Keratinocyte (primary cell): Measurements from ENCODE around the gene TINCR. TPM values are rescaled to one million over a fixed set of nuclear protein-coding genes. Genes with fewer than 3 reads are reported as not detected.

ENCODE experiments used
- DNase-seq: peaks from one replicate; pipeline ENCODE4 v3.0.0-alpha.2; 2011; ENCODE audit warnings: low read depth, missing footprints, low spot score
- FAIRE-seq: peaks from 2 replicates; lab custom pipeline; 2011; peaks lifted over from hg19 to GRCh38; lab: Jason Lieb, UNC
- H2AFZ ChIP-seq: 2 replicates; pipeline ENCODE4 v1.6.0; 2012; ENCODE audit warnings: low read length, control low read depth, inconsistent platforms; ENCODE audit not compliant: control insufficient read depth
- H3K27ac ChIP-seq: 2 replicates; pipeline ENCODE4 v1.5.1; 2011; ENCODE audit warnings: low read length; ENCODE audit not compliant: control insufficient read depth, insufficient read depth
- H3K27me3 ChIP-seq: 3 replicates; pipeline ENCODE4 v1.6.0; 2011; ENCODE audit warnings: low read length; ENCODE audit not compliant: control insufficient read depth, insufficient read depth; ENCODE audit errors: extremely low read depth
- H3K36me3 ChIP-seq, 2 experiments: 2 replicates in 1 of 2; 3 replicates in 1 of 2; pipeline ENCODE4 v1.5.1; 2011; ENCODE audit warnings: low read length in 2 of 2, mild to moderate bottlenecking in 1 of 2; ENCODE audit not compliant: control insufficient read depth in 2 of 2, insufficient read depth in 2 of 2; ENCODE audit errors: extremely low read depth in 1 of 2
- H3K4me1 ChIP-seq: 3 replicates; pipeline ENCODE4 v1.5.1; 2011; ENCODE audit warnings: low read length; ENCODE audit not compliant: control insufficient read depth, insufficient read depth; ENCODE audit errors: extremely low read depth
- H3K4me2 ChIP-seq: 3 replicates; pipeline ENCODE4 v1.6.0; 2011; ENCODE audit warnings: low read depth, low read length; ENCODE audit not compliant: control insufficient read depth, insufficient read depth; ENCODE audit errors: extremely low read depth
- H3K4me3 ChIP-seq, 3 experiments: fragments of 200-600 bp in 1 of 3; sonication (generic) in 1 of 3; 2 replicates in 2 of 3; 3 replicates in 1 of 3; pipeline ENCODE4 v1.5.1; 2011 to 2016; ENCODE audit warnings: low read length in 3 of 3, mild to moderate bottlenecking in 3 of 3, control low read depth in 2 of 3, inconsistent platforms in 1 of 3, low read depth in 1 of 3, mixed read lengths in 1 of 3, mixed run types in 1 of 3, moderate library complexity in 1 of 3; ENCODE audit not compliant: control insufficient read depth in 2 of 3, insufficient read depth in 2 of 3; ENCODE audit errors: extremely low read depth in 1 of 3
- H3K79me2 ChIP-seq: 2 replicates; pipeline ENCODE4 v1.6.0; 2012; ENCODE audit warnings: low read length; ENCODE audit not compliant: control insufficient read depth, insufficient read depth
- H3K9ac ChIP-seq: 3 replicates; pipeline ENCODE4 v1.6.0; 2011; ENCODE audit warnings: low read length; ENCODE audit not compliant: control insufficient read depth, insufficient read depth; ENCODE audit errors: extremely low read depth
- H3K9me1 ChIP-seq: 3 replicates; pipeline ENCODE4 v1.6.0; 2011; ENCODE audit warnings: low read length; ENCODE audit not compliant: control insufficient read depth, insufficient read depth; ENCODE audit errors: extremely low read depth
- H3K9me3 ChIP-seq: 2 replicates; pipeline ENCODE4 v1.5.1; 2012; ENCODE audit warnings: low read depth, low read length; ENCODE audit not compliant: control insufficient read depth
- H4K20me1 ChIP-seq: 3 replicates; pipeline ENCODE4 v1.6.0; 2011; ENCODE audit warnings: low read length; ENCODE audit not compliant: control insufficient read depth, insufficient read depth; ENCODE audit errors: extremely low read depth
- EZH2 ChIP-seq: IDR thresholded peaks from one replicate; pipeline ENCODE4 v1.6.1; 2012; ENCODE audit warnings: inconsistent platforms, mild to moderate bottlenecking, low read length, moderate library complexity
- dilution Hi-C: fragments of 300-500 bp; cut with MboI; formaldehyde crosslinking; loops from one replicate; pipeline ENCODE4 v1.7.0; 2020; ENCODE audit warnings: low sequenced_read_pairs; ENCODE audit not compliant: extremely low pct_ligation_motif_present
- polyA plus RNA-seq, 5 experiments: library from polyadenylated mRNA; depleted of rRNA in 3 of 5; stranded (reverse) in 3 of 5; stranded (forward) in 1 of 5; unstranded in 1 of 5; fragments of >200 nt; gene quantifications; 1 replicate in 1 of 5; 2 replicates in 3 of 5; 3 replicates in 1 of 5; pipeline versions ENCODE4 v1.2.1 to v1.2.3, GENCODE V29; 2011 to 2012; ENCODE audit warnings: missing spikeins in 2 of 5, low read depth in 1 of 5, low replicate concordance in 1 of 5
- TF ChIP-seq, protein P1 (sequence below), 3 experiments: IDR thresholded peaks in 1 of 3; conservative IDR thresholded peaks in 1 of 3; optimal IDR thresholded peaks in 1 of 3; 2 replicates in 2 of 3; 3 replicates in 1 of 3; pipeline versions ENCODE3 to v1.5.1; 2011; ENCODE audit warnings: low read length in 3 of 3, mild to moderate bottlenecking in 3 of 3, moderate library complexity in 2 of 3, control low read depth in 1 of 3, inconsistent platforms in 1 of 3; ENCODE audit not compliant: insufficient read depth in 2 of 3; ENCODE audit errors: extremely low read depth in 1 of 3

The TINCR gene
- polyA plus RNA-seq, 1 donor (not counting 4 experiments of a cell fraction or from before 2014, with no cell fraction given) = 9.7 TPM

DNA sequence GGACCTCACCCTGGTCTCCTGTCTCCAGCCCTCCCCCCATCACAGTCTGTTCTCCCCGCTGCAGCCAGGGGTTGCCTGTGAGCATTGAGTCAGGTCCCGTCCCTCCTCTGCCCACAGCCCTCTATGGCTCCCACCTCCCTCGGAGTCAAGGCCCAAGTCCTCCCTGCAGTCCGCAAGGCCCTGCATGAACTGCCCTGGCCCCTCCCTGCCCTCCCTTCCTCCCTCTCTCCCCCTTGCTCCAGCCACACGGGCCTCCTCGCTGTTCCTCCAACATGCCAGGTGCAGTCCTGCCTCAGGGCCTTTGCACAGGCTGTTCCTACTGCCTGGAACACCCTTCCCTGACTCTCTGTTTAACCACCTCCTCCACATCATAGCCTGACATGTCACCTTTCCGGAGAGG, 2.8 kb downstream of the TINCR start:
- Histone ChIP-seq H3K9me1 (no peaks in the 10 kb centered on the region), H3K4me1 (peaks cover 12% of the 10 kb centered on the region), H3K79me2 (no peaks in the 10 kb centered on the region), H3K36me3 (peaks cover 0 to 7% of the 10 kb centered on the region in 2 experiments), H3K9me3 (peaks cover 3% of the 10 kb centered on the region), H2AFZ (no peak overlapping the region), H4K20me1 (peaks cover 4% of the 10 kb centered on the region), H3K27me3 (peaks cover 17% of the 10 kb centered on the region), H3K4me2 (no peak overlapping the region), H3K4me3 (no peak overlapping the region), H3K9ac (no peak overlapping the region), H3K27ac (no peak overlapping the region)
- DNase-seq (no peak), FAIRE-seq (no peak)
- dilution Hi-C loops = no loop called here
- TF ChIP-seq, protein P1, sequence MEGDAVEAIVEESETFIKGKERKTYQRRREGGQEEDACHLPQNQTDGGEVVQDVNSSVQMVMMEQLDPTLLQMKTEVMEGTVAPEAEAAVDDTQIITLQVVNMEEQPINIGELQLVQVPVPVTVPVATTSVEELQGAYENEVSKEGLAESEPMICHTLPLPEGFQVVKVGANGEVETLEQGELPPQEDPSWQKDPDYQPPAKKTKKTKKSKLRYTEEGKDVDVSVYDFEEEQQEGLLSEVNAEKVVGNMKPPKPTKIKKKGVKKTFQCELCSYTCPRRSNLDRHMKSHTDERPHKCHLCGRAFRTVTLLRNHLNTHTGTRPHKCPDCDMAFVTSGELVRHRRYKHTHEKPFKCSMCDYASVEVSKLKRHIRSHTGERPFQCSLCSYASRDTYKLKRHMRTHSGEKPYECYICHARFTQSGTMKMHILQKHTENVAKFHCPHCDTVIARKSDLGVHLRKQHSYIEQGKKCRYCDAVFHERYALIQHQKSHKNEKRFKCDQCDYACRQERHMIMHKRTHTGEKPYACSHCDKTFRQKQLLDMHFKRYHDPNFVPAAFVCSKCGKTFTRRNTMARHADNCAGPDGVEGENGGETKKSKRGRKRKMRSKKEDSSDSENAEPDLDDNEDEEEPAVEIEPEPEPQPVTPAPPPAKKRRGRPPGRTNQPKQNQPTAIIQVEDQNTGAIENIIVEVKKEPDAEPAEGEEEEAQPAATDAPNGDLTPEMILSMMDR (optimal IDR thresholded peaks at IDR 0.05 in 1 of 3, IDR thresholded peaks at IDR 0.05 in 1 of 3, conservative IDR thresholded peaks at IDR 0.05 in 1 of 3; ENCODE audit: extremely low read depth in 1 of 3, insufficient read depth in 2 of 3, low read length in 3 of 3) = peak in 1 of 3 experiments; percentile 29
- TF ChIP-seq EZH2 = no peak

DNA sequence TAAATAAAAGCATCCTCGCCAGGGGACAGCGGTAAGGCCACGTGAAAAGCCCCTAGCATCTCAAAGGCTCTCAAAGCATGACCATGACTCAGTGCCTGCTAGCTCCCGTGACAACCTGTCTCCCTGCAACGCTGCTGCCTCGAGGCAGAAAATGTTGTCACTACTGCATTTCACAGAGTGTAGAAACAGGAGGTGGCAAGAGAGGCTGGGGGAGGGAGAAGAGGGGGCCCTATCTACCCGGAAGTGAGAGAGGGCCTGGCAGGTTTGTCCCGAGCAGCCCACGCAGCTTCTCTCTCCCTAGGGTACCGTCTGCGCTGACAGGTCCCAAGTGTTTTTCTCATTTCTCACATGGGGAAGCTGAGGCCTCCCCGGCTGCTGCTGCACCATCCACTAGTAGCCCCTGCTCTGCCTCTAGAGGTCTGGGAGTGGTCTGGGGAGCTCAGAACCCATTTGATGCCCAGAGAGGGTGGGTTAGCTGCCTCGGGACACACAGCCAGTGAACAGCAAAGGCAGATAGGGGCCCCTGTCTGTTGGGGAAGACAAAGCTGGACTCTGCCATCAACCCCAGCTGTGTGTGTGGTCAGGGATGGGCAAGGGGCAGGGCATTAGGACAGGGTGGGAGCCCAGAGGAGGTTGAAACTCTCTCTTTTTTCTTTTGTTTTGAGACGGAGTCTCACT, 3.7 kb downstream of the TINCR start:
- peaks cover 0 to 7% of the 10 kb centered on the region in 2 experiments for H3K36me3 ChIP-seq
- H3K27me3 ChIP-seq = peaks cover 17% of the 10 kb centered on the region
- FAIRE-seq = peak; percentile 20

More for the DNA sequence above, 3.7 kb downstream of the TINCR start:
- TF ChIP-seq, protein P1 (optimal IDR thresholded peaks at IDR 0.05 in 1 of 3, IDR thresholded peaks at IDR 0.05 in 1 of 3, conservative IDR thresholded peaks at IDR 0.05 in 1 of 3; ENCODE audit: extremely low read depth in 1 of 3, insufficient read depth in 2 of 3, low read length in 3 of 3) = no peak
- no peak for TF ChIP-seq EZH2
- H3K9ac ChIP-seq = peak overlapping the region; percentile 28
- peaks cover 14% of the 10 kb centered on the region for H3K4me1 ChIP-seq
- no peak overlapping the region for H2AFZ ChIP-seq
- peaks cover 3% of the 10 kb centered on the region for H3K9me3 ChIP-seq
- no peaks in the 10 kb centered on the region for H3K79me2 ChIP-seq
- no peak for DNase-seq
- no peak overlapping the region for H3K27ac ChIP-seq
- H3K4me3 ChIP-seq = no peak overlapping the region
- H3K4me2 ChIP-seq = peak overlapping the region; percentile 58
- no peaks in the 10 kb centered on the region for H3K9me1 ChIP-seq
- dilution Hi-C loops = no loop called here
- H4K20me1 ChIP-seq = peaks cover 4% of the 10 kb centered on the region
